ENCODE measurements around the gene PIGU.

GRCh38 chr20:34637245-34638038 lies 39.5 kb downstream of the PIGU start:
- TF ChIP-seq CTCF (IDR thresholded peaks at IDR 0.05; ENCODE audit: insufficient read depth, low read length, poor library complexity, severe bottlenecking) (no peak), EZH2phosphoT487 (conservative IDR thresholded peaks at IDR 0.05; ENCODE audit: low read length) (no peak)
